ENCODE measurements around the gene CFAP99. TPM values are rescaled to one million over a fixed set of nuclear protein-coding genes. Genes with fewer than 3 reads are reported as not detected.

The CFAP99 gene
- polyA plus RNA-seq, 1 donor (not counting 4 experiments of a cell fraction or from before 2014, with no cell fraction given): not detected

DNA sequence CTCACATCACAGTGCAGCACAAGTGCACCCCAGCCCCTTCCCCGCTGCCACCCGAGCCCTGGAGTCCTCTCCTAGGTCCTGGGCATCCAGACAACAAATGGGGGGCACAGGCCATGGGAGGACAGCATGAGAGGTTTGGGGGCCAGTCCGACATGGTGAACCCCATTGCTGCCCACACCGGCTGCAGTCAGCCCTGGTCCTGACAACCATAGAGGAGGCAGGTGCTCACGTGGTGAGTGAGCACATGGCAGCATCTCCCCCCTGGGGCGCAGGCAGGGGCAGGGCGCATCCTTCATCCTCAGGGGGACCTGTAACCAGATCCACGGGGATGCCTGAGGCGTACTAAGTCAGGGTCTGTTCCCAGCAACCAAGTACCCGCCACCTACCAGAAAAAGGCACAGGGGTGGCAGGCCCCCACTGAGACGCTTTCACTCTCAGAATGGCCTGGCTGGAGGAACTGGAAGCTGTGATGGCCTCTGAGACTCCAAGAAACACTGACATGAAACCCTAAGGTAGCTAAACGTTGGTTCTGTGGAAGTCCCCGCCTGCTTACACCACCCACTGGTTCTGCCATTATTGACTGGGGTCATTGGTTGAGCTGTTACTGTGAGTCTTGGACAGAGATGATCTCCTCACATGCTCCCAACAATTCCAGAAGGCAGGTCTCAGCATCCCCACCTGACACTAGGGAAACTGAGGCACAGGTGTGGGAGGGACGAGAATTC lies 6.8 kb upstream of the CFAP99 start:
- no peak overlapping the region for H2AFZ ChIP-seq (ENCODE audit: control insufficient read depth, low read length)
- peak overlapping the region; percentile 91 for H3K4me2 ChIP-seq (ENCODE audit: control insufficient read depth, extremely low read depth, insufficient read depth, low read depth, low read length)
- peak overlapping the region; percentile 74 for H3K9ac ChIP-seq (ENCODE audit: control insufficient read depth, extremely low read depth, insufficient read depth, low read length)
- H3K79me2 ChIP-seq (ENCODE audit: control insufficient read depth, insufficient read depth, low read length): no peaks in the 10 kb centered on the region
- no peaks in the 10 kb centered on the region for H3K36me3 ChIP-seq (ENCODE audit: control insufficient read depth in 2 of 2, extremely low read depth in 1 of 2, insufficient read depth in 2 of 2, low read length in 2 of 2)
- H3K4me1 ChIP-seq (ENCODE audit: control insufficient read depth, extremely low read depth, insufficient read depth, low read length): peaks cover 22% of the 10 kb centered on the region
- H3K4me3 ChIP-seq (ENCODE audit: control insufficient read depth in 2 of 3, extremely low read depth in 1 of 3, insufficient read depth in 2 of 3, low read depth in 1 of 3, low read length in 3 of 3): no peak overlapping the region
- H3K27me3 ChIP-seq (ENCODE audit: control insufficient read depth, extremely low read depth, insufficient read depth, low read length): peaks cover 16% of the 10 kb centered on the region
- no peaks in the 10 kb centered on the region for H3K9me3 ChIP-seq (ENCODE audit: control insufficient read depth, low read depth, low read length)
- FAIRE-seq (no peak), DNase-seq (ENCODE audit: low read depth, low spot score) (no peak)
- H3K9me1 ChIP-seq (ENCODE audit: control insufficient read depth, extremely low read depth, insufficient read depth, low read length): no peaks in the 10 kb centered on the region
- TF ChIP-seq, protein P1, sequence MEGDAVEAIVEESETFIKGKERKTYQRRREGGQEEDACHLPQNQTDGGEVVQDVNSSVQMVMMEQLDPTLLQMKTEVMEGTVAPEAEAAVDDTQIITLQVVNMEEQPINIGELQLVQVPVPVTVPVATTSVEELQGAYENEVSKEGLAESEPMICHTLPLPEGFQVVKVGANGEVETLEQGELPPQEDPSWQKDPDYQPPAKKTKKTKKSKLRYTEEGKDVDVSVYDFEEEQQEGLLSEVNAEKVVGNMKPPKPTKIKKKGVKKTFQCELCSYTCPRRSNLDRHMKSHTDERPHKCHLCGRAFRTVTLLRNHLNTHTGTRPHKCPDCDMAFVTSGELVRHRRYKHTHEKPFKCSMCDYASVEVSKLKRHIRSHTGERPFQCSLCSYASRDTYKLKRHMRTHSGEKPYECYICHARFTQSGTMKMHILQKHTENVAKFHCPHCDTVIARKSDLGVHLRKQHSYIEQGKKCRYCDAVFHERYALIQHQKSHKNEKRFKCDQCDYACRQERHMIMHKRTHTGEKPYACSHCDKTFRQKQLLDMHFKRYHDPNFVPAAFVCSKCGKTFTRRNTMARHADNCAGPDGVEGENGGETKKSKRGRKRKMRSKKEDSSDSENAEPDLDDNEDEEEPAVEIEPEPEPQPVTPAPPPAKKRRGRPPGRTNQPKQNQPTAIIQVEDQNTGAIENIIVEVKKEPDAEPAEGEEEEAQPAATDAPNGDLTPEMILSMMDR (optimal IDR thresholded peaks at IDR 0.05 in 1 of 3, IDR thresholded peaks at IDR 0.05 in 1 of 3, conservative IDR thresholded peaks at IDR 0.05 in 1 of 3; ENCODE audit: extremely low read depth in 1 of 3, insufficient read depth in 2 of 3, low read length in 3 of 3): no peak
- TF ChIP-seq EZH2 (IDR thresholded peaks at IDR 0.05; ENCODE audit: low read length): no peak
- no peak overlapping the region for H3K27ac ChIP-seq (ENCODE audit: control insufficient read depth, insufficient read depth, low read length)
- dilution Hi-C loops (cut with MboI; ENCODE audit: extremely low pct_ligation_motif_present, low sequenced_read_pairs): no loop called here
- no peaks in the 10 kb centered on the region for H4K20me1 ChIP-seq (ENCODE audit: control insufficient read depth, extremely low read depth, insufficient read depth, low read length)

DNA sequence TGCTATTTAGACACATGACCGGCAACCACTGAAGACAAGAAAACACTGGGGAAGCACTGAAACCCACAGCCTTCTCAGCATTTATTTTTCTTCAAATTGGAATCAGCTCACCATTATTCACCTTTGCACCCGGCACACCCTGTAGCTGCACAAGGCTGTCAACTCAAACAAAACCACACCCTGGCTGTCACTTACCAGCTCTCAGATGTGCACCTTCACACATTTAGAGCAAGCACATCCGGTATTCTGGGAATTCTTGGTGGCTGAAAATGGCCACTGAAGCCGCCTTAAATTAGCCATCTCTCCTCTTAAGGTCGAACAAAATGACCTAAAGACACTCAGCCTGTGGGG lies 6.2 kb upstream of the CFAP99 start:
- Histone ChIP-seq H3K9me3 (ENCODE audit: control insufficient read depth, low read depth, low read length) (no peaks in the 10 kb centered on the region), H4K20me1 (ENCODE audit: control insufficient read depth, extremely low read depth, insufficient read depth, low read length) (no peaks in the 10 kb centered on the region), H3K36me3 (ENCODE audit: control insufficient read depth in 2 of 2, extremely low read depth in 1 of 2, insufficient read depth in 2 of 2, low read length in 2 of 2) (no peaks in the 10 kb centered on the region), H3K4me1 (ENCODE audit: control insufficient read depth, extremely low read depth, insufficient read depth, low read length) (peaks cover 23% of the 10 kb centered on the region), H3K4me2 (ENCODE audit: control insufficient read depth, extremely low read depth, insufficient read depth, low read depth, low read length) (peak overlapping the region; percentile 91), H3K9me1 (ENCODE audit: control insufficient read depth, extremely low read depth, insufficient read depth, low read length) (no peaks in the 10 kb centered on the region), H3K27me3 (ENCODE audit: control insufficient read depth, extremely low read depth, insufficient read depth, low read length) (peaks cover 22% of the 10 kb centered on the region), H2AFZ (ENCODE audit: control insufficient read depth, low read length) (peak overlapping the region; percentile 95), H3K27ac (ENCODE audit: control insufficient read depth, insufficient read depth, low read length) (peak overlapping the region; percentile 74), H3K79me2 (ENCODE audit: control insufficient read depth, insufficient read depth, low read length) (no peaks in the 10 kb centered on the region), H3K9ac (ENCODE audit: control insufficient read depth, extremely low read depth, insufficient read depth, low read length) (peak overlapping the region; percentile 74), H3K4me3 (ENCODE audit: control insufficient read depth in 2 of 3, extremely low read depth in 1 of 3, insufficient read depth in 2 of 3, low read depth in 1 of 3, low read length in 3 of 3) (peak overlapping the region; percentile 12 to 68 (median 64))
- FAIRE-seq (no peak), DNase-seq (ENCODE audit: low read depth, low spot score) (no peak)
- dilution Hi-C loops (cut with MboI; ENCODE audit: extremely low pct_ligation_motif_present, low sequenced_read_pairs): no loop called here
- no peak for TF ChIP-seq EZH2 (IDR thresholded peaks at IDR 0.05; ENCODE audit: low read length)
- TF ChIP-seq, protein P1 (optimal IDR thresholded peaks at IDR 0.05 in 1 of 3, IDR thresholded peaks at IDR 0.05 in 1 of 3, conservative IDR thresholded peaks at IDR 0.05 in 1 of 3; ENCODE audit: extremely low read depth in 1 of 3, insufficient read depth in 2 of 3, low read length in 3 of 3): no peak

Measured in keratinocyte (primary cell).